Esophagus muscularis mucosa (tissue), 4 donors: ENCODE data around the gene SMIM35. TPM values are rescaled to one million over a fixed set of nuclear protein-coding genes. Genes with fewer than 3 reads are reported as not detected.

Experiments
- DNase-seq: peaks from one replicate; pipeline ENCODE4 v3.0.0-alpha.2; 2017; ENCODE audit errors: extremely low spot score
- H3K27ac ChIP-seq, 4 donors: fragments of 200-600 bp; sonication (generic); replicated peaks in 1 of 4; 1 replicate in 3 of 4; 2 replicates in 1 of 4; pipeline ENCODE4 v1.5.1; 2016 to 2019; ENCODE audit warnings: mild to moderate bottlenecking in 1 of 4
- H3K27me3 ChIP-seq, 4 donors: fragments of 200-600 bp; sonication (generic); one replicate each; pipeline versions ENCODE4 v1.5.1 to v1.6.0; 2016 to 2019
- H3K36me3 ChIP-seq, 4 donors: fragments of 200-600 bp; sonication (generic); one replicate each; pipeline ENCODE4 v1.5.1; 2016 to 2019
- H3K4me1 ChIP-seq, 4 donors: fragments of 200-600 bp; sonication (generic); one replicate each; pipeline ENCODE4 v1.5.1; 2016 to 2019
- H3K4me3 ChIP-seq, 4 donors: fragments of 200-600 bp; sonication (generic); 1 replicate in 2 of 4; 2 replicates in 2 of 4; pipeline ENCODE4 v1.5.1; 2016 to 2019; ENCODE audit warnings: mild to moderate bottlenecking in 4 of 4, moderate library complexity in 1 of 4
- H3K9me3 ChIP-seq, 4 donors: fragments of 200-600 bp; sonication (generic); 1 replicate in 3 of 4; 2 replicates in 1 of 4; pipeline ENCODE4 v1.5.1; 2016 to 2019
- CTCF ChIP-seq, 3 experiments: fragments of 200-600 bp in 2 of 3; fragments of 450-650 bp in 1 of 3; sonication (generic) in 2 of 3; IDR thresholded peaks; one replicate each; pipeline ENCODE4 v1.5.1; 2017 to 2019; ENCODE audit warnings: antibody characterized with exemption in 3 of 3, mild to moderate bottlenecking in 2 of 3, moderate library complexity in 1 of 3
- EP300 ChIP-seq: sonication (generic); formaldehyde crosslinking; IDR thresholded peaks from one replicate; pipeline ENCODE4 v1.6.1; 2017; ENCODE audit warnings: antibody characterized with exemption
- POLR2A ChIP-seq: fragments of 450-650 bp; IDR thresholded peaks from one replicate; pipeline ENCODE4 v1.6.1; 2017; ENCODE audit warnings: antibody characterized with exemption, moderate library complexity, mild to moderate bottlenecking, low read depth
- POLR2AphosphoS5 ChIP-seq, 2 donors: sonication (generic); formaldehyde crosslinking; IDR thresholded peaks; one replicate each; pipeline ENCODE4 v1.6.1; 2017; ENCODE audit warnings: antibody characterized with exemption in 2 of 2
- WGBS: methylation state at CpG from one replicate; pipeline ENCODE4 v1.1.5; 2018; 5-methylcytosine and 5-hydroxymethylcytosine counted together
- intact Hi-C: fragments of 100-400 bp; cut with DNase I; formaldehyde crosslinking; loops from one replicate; pipeline ENCODE4 v1.15.1; 2023
- total RNA-seq, 4 donors: library from RNA; depleted of rRNA; stranded (reverse); fragments of >200 nt; gene quantifications; one replicate each; pipeline versions ENCODE4 v1.1.0 to v1.2.1, GENCODE V29; 2016

Gene SMIM35
- total RNA-seq, 4 donors from 2014 or later = not detected

GRCh38 chr11:118050208-118050891 is 36.4 kb downstream of the SMIM35 start:
- no peaks in the 10 kb centered on the region for H3K9me3 ChIP-seq
- TF ChIP-seq POLR2AphosphoS5 (IDR thresholded peaks at IDR 0.05) = no peak
- no peak for TF ChIP-seq EP300
- TF ChIP-seq CTCF (IDR thresholded peaks at IDR 0.05) = no peak
- intact Hi-C loops = loop anchor here (5.0 to 10.0 kb wide), 2 partner anchors 206 to 243 kb away; no protein-coding TSS in a partner anchor
- WGBS = 96% methylated on average over 7 of the region's 7 CpGs
- peaks cover 0 to 5% (median 0%) of the 10 kb centered on the region in 4 donors for H3K27me3 ChIP-seq
- no peaks in the 10 kb centered on the region for H3K36me3 ChIP-seq
- H3K4me1 ChIP-seq = peaks cover 0 to 3% (median 0%) of the 10 kb centered on the region in 4 donors
- no peak overlapping the region for H3K4me3 ChIP-seq
- DNase-seq = peak; percentile 89
- no peak overlapping the region for H3K27ac ChIP-seq

- intact Hi-C loops = loop anchor here (5.0 to 10.0 kb wide), 2 partner anchors 205 to 242 kb away; no protein-coding TSS in a partner anchor
- H3K4me1 ChIP-seq = peaks cover 0 to 3% (median 0%) of the 10 kb centered on the region in 4 donors
- H3K27me3 ChIP-seq = peaks cover 0 to 5% (median 0%) of the 10 kb centered on the region in 4 donors
- H3K4me3 ChIP-seq = no peak overlapping the region
- DNase-seq = peak; percentile 74
- no peaks in the 10 kb centered on the region for H3K9me3 ChIP-seq
- TF ChIP-seq EP300 (no peak), POLR2A (no peak), CTCF (IDR thresholded peaks at IDR 0.05) (no peak), POLR2AphosphoS5 (IDR thresholded peaks at IDR 0.05) (no peak)
- H3K36me3 ChIP-seq = no peaks in the 10 kb centered on the region
- 87% methylated on average over 6 of the region's 6 CpGs for WGBS
- H3K27ac ChIP-seq = no peak overlapping the region
These were observed 37.0 kb downstream of the SMIM35 start for GRCh38 chr11:118049771-118050170.

GRCh38 chr11:118048472-118049370 is 38.0 kb downstream of the SMIM35 start:
- H3K27ac ChIP-seq = no peak overlapping the region
- DNase-seq = peak; percentile 72
- H3K36me3 ChIP-seq = no peaks in the 10 kb centered on the region
- H3K9me3 ChIP-seq = no peaks in the 10 kb centered on the region
- H3K4me3 ChIP-seq = no peak overlapping the region
- 69% methylated on average over 11 of the region's 11 CpGs for WGBS
- H3K27me3 ChIP-seq = peaks cover 0 to 5% (median 0%) of the 10 kb centered on the region in 4 donors
- intact Hi-C loops = no loop called here
- peaks cover 0 to 3% (median 0%) of the 10 kb centered on the region in 4 donors for H3K4me1 ChIP-seq
- TF ChIP-seq CTCF (IDR thresholded peaks at IDR 0.05) (no peak), EP300 (no peak), POLR2AphosphoS5 (IDR thresholded peaks at IDR 0.05) (no peak), POLR2A (no peak)

GRCh38 chr11:118047749-118048148 is 39.0 kb downstream of the SMIM35 start:
- no peaks in the 10 kb centered on the region for H3K36me3 ChIP-seq
- H3K9me3 ChIP-seq = no peaks in the 10 kb centered on the region
- H3K27ac ChIP-seq = no peak overlapping the region
- no peak for TF ChIP-seq POLR2A
- no peak for TF ChIP-seq CTCF (IDR thresholded peaks at IDR 0.05)
- TF ChIP-seq EP300 = no peak
- no peak for TF ChIP-seq POLR2AphosphoS5 (IDR thresholded peaks at IDR 0.05)
- peaks cover 0 to 5% (median 0%) of the 10 kb centered on the region in 4 donors for H3K27me3 ChIP-seq
- no peak overlapping the region for H3K4me3 ChIP-seq
- intact Hi-C loops = no loop called here
- 76% methylated on average over 4 of the region's 4 CpGs for WGBS
- no peaks in the 10 kb centered on the region for H3K4me1 ChIP-seq
- DNase-seq = peak; percentile 91
